M059J (cell line): ENCODE measurements around the gene PLEKHB2. TPM values are rescaled to one million over a fixed set of nuclear protein-coding genes. Genes with fewer than 3 reads are reported as not detected.

Source experiments
- total RNA-seq: library from RNA; depleted of rRNA; stranded (reverse); fragments of >200 nt; shearing (Covaris generic); gene quantifications from 2 replicates; pipeline ENCODE4 v1.2.3, GENCODE V29; 2014; rRNA removed

Gene PLEKHB2
- total RNA-seq, 1 experiment from 2014 or later: 139 TPM

Other genes with a start within 250 kb of the PLEKHB2 start
- 82.7 and 92.4 TPM in 2 replicates for gene FAM168B, start 11.9 kb upstream of the PLEKHB2 start, total RNA-seq
- 0.05 TPM in 1 of 2 replicates, not detected in the other for gene POTEE, start 104.2 kb downstream of the PLEKHB2 start, total RNA-seq